HG03280 (cell line): ENCODE measurements around the gene PDZD4.
"Not testable (repeated sequence)": the region's sequence is repeated elsewhere in the genome, so short reads cannot be mapped to it uniquely, and the experiment has no call there.

Experiments used
- ATAC-seq: cut with Tn5 transposase; IDR thresholded peaks from one replicate; pipeline ENCODE4 v1.9.1; 2021; ENCODE audit warnings: mild to moderate bottlenecking, moderate library complexity; ENCODE audit not compliant: unreplicated experiment

The PDZD4 gene

GRCh38 chrX:153836921-153837320, 6.6 kb upstream of the PDZD4 start:
- ATAC-seq: no peak

- no peak for ATAC-seq
Observed at GRCh38 chrX:153832728-153833127, 2.4 kb upstream of the PDZD4 start.

GRCh38 chrX:153831429-153832150, 1.2 kb upstream of the PDZD4 start:
- no peak for ATAC-seq

- ATAC-seq: no peak
Observed at GRCh38 chrX:153830640-153831428, 490 bp upstream of the PDZD4 start.

- ATAC-seq: no peak
Observed at GRCh38 chrX:153829549-153829798, 870 bp downstream of the PDZD4 start.

- no peak for ATAC-seq
Observed at GRCh38 chrX:153828723-153829548, 1.4 kb downstream of the PDZD4 start.

- no peak for ATAC-seq
Observed at GRCh38 chrX:153828308-153828707, 2.0 kb downstream of the PDZD4 start.

GRCh38 chrX:153827903-153828302, 2.4 kb downstream of the PDZD4 start:
- ATAC-seq: no peak

DNA sequence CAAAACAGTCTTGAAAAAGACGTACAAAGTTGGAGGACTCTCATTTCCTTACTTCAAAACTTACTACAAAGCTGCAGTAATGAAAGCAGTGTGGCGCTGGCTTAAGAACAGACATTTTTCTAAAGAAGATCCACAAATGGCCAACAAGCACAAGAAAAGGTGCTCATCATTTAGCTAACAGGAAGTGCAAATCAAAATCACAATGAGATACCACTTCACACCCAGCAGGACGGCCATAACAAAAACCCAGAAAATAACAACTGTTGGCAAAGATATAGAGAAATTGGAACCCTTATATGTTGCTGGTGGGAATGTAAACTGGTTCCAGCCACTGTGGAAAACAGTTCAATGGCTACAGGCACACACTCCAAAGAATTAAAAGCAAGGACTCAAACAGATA, 3.3 kb downstream of the PDZD4 start:
- no peak for ATAC-seq

GRCh38 chrX:153825042-153825441, 5.3 kb downstream of the PDZD4 start:
- no peak for ATAC-seq

DNA sequence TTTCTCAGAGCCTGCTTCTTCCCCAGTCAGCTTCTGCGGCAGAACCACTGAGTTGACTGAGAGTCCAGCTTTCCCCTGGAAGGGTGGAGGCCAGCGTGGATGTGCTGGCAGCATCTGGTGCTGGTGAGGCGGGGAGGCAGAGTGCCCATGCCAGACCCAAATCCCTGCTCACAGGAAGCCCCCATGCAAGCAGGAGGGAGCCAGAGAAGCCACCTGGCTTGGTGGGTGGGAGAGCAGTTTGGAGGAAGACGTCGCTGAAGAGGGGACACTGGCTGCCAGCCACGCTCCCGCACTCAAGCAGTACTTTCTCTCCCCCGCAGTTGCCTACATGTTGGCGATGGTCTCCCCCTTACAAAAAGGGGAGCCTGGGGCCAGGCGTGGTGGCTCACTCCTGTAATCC, 6.0 kb downstream of the PDZD4 start:
- no peak for ATAC-seq

- no peak for ATAC-seq
Observed at GRCh38 chrX:153821066-153821465, 9.3 kb downstream of the PDZD4 start.

DNA sequence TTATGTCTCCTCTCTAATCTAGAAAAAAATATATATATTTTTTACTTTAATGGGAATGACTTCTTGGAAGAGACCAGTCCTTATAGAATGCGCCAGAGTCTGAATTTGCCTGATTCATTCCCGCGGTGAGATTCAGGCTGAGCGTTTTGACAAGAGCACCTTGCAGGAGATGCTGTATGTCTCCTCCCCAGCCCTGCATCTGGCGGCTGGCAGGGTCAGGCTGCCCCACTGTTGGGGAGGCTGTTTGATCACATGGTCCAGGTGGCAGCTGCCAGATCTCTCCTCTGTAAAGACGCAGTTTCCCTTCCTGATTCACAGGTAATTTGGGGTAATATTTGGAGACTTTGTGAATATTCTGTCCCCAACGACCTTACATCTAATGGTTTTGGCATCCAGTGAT, 9.7 kb downstream of the PDZD4 start:
- ATAC-seq: no peak

DNA sequence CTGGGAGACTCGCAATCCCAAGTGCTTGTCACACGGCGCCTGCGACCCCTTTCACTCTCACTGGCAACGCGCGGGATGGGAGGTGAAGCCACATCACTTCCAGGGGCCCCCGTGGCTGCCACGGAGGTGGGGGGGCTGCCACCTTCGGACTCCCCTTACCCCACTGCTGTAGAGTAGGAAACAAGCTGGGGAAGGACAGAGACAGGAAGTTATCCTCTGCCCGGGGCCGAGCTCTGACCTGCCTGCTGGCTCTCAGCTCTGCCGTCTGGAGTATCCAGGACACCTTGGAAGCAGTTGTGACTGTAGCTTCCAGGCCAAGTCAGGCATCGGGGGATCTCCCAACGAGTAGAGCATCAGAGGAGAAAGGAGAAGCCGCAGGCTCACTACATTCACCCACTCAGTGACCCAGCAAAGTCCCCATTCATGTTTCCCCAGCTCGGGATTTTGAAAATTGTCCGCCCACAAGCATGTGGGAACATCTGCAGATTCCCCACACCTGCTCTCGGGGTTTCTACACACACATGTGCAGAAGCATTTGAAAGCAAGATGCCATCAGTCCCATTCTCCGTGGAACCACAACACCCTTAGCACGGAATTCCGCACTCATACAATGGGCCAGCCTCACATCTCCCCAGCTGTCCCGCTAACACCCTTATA, 10.8 kb downstream of the PDZD4 start:
- no peak for ATAC-seq

GRCh38 chrX:153818571-153819383, 11.6 kb downstream of the PDZD4 start:
- ATAC-seq: no peak

DNA sequence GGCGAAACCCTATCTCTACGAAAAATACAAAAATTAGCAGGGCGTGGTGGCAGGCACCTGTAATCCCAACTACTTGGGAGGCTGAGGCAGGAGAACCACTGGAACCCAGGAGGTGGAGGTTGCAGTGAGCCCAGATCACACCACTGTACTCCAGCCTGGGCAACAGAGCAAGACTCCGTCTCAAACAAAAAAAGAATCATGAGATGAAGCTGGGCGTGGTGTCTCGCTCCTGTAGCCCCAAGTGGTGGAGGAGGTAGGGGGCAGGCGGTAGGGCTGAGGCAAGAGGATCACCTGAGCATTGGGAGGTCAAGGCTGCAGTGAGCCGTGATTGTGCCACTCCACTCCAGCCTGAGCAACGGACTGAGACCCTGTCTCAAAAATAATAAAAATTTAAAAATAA, 12.3 kb downstream of the PDZD4 start:
- not testable (repeated sequence) for ATAC-seq

- no peak for ATAC-seq
Observed at GRCh38 chrX:153816831-153817690, 13.3 kb downstream of the PDZD4 start.

GRCh38 chrX:153814591-153815315, 15.6 kb downstream of the PDZD4 start:
- no peak for ATAC-seq

- ATAC-seq: no peak
Observed at GRCh38 chrX:153813161-153813560, 17.2 kb downstream of the PDZD4 start.
